SK-N-SH (cell line): Measurements from ENCODE around the gene GRIN1. TPM values are rescaled to one million over a fixed set of nuclear protein-coding genes. Genes with fewer than 3 reads are reported as not detected.

Experiments used
- CTCF ChIA-PET: fragments of 300-600, 350-600 bp; formaldehyde crosslinking; extraction: SDS; loops from one replicate; lab custom pipeline; 2021; lab: Yijun Ruan, JAX
- POLR2A ChIA-PET: fragments of 350-600 bp; sonication (Branson Sonifier 250); formaldehyde crosslinking; extraction: SDS; loops from one replicate; lab custom pipeline; 2020; ENCODE audit warnings: antibody characterized with exemption, inconsistent platforms; lab: Yijun Ruan, JAX
- DNase-seq: peaks from one replicate; pipeline ENCODE4 v3.0.0; 2012
- H2AFZ ChIP-seq: fragments of 200-600 bp; sonication (generic); 2 replicates; pipeline ENCODE4 v1.8.1; 2016; ENCODE audit warnings: antibody characterized with exemption, mild to moderate bottlenecking, low read depth
- H3F3A ChIP-seq: fragments of 200-600 bp; sonication (generic); replicated peaks from 2 replicates; pipeline ENCODE3; 2016; ENCODE audit warnings: antibody characterized with exemption, mild to moderate bottlenecking; ENCODE audit not compliant: insufficient read depth
- H3K27ac ChIP-seq, 2 experiments: fragments of 200-500 bp in 1 of 2; fragments of 200-600 bp in 1 of 2; sonication (Bioruptor generic) in 1 of 2; sonication (generic), shearing (Covaris generic) in 1 of 2; 2 replicates each; pipeline versions ENCODE4 v1.5.1 to v1.6.1; 2014 to 2016; ENCODE audit warnings: low read depth in 2 of 2, inconsistent platforms in 1 of 2, low read length in 1 of 2, mild to moderate bottlenecking in 1 of 2, mixed read lengths in 1 of 2
- H3K27me3 ChIP-seq: fragments of 200-600 bp; sonication (generic), shearing (Covaris generic); 2 replicates; pipeline ENCODE4 v1.6.1; 2016; ENCODE audit warnings: mixed run types; ENCODE audit not compliant: insufficient read depth
- H3K36me3 ChIP-seq, 2 experiments: fragments of 200-500 bp in 1 of 2; fragments of 200-600 bp in 1 of 2; sonication (Bioruptor generic) in 1 of 2; sonication (generic) in 1 of 2; replicated peaks in 1 of 2; 2 replicates each; pipeline versions ENCODE3 to v1.5.1; 2014 to 2016; ENCODE audit warnings: low read length in 1 of 2, mild to moderate bottlenecking in 1 of 2; ENCODE audit not compliant: insufficient read depth in 2 of 2, control insufficient read depth in 1 of 2
- H3K4me1 ChIP-seq, 2 experiments: fragments of 200-500 bp in 1 of 2; fragments of 200-600 bp in 1 of 2; sonication (Bioruptor generic) in 1 of 2; sonication (generic), shearing (Covaris generic) in 1 of 2; 2 replicates each; pipeline versions ENCODE4 v1.5.1 to v1.6.1; 2014 to 2016; ENCODE audit warnings: low read depth in 1 of 2, low read length in 1 of 2, mixed run types in 1 of 2; ENCODE audit not compliant: insufficient read depth in 2 of 2, control insufficient read depth in 1 of 2
- H3K4me2 ChIP-seq: fragments of 200-600 bp; sonication (generic), shearing (Covaris generic); 2 replicates; pipeline ENCODE4 v1.6.1; 2017; ENCODE audit warnings: mixed run types
- H3K4me3 ChIP-seq, 2 experiments: fragments of 200-500 bp in 1 of 2; fragments of 200-600 bp in 1 of 2; sonication (Bioruptor generic) in 1 of 2; sonication (generic), shearing (Covaris generic) in 1 of 2; 2 replicates each; pipeline versions ENCODE4 v1.5.1 to v1.8.1; 2014 to 2016; ENCODE audit warnings: low read depth in 2 of 2, inconsistent platforms in 1 of 2, low read length in 1 of 2, mild to moderate bottlenecking in 1 of 2, mixed read lengths in 1 of 2, moderate library complexity in 1 of 2
- H3K79me2 ChIP-seq: fragments of 200-600 bp; sonication (generic); 2 replicates; pipeline ENCODE4 v1.8.1; 2017; ENCODE audit warnings: mild to moderate bottlenecking; ENCODE audit not compliant: insufficient read depth
- H3K9ac ChIP-seq: fragments of 200-600 bp; sonication (generic); 2 replicates; pipeline ENCODE4 v1.6.1; 2017; ENCODE audit warnings: mixed run types
- H3K9me2 ChIP-seq: fragments of 200-600 bp; sonication (generic); 2 replicates; pipeline ENCODE4 v1.6.1; 2017; ENCODE audit warnings: mixed run types
- H3K9me3 ChIP-seq: fragments of 200-600 bp; sonication (generic); 2 replicates; pipeline ENCODE4 v1.6.1; 2017; ENCODE audit warnings: mixed run types, mild to moderate bottlenecking, moderate library complexity
- H4K20me1 ChIP-seq: fragments of 200-600 bp; sonication (generic); 2 replicates; pipeline ENCODE4 v1.6.1; 2017; ENCODE audit warnings: mild to moderate bottlenecking, mixed run types; ENCODE audit not compliant: insufficient read depth
- EP300 ChIP-seq, 2 experiments: IDR thresholded peaks; 2 replicates each; pipeline versions ENCODE4 v1.4.0 to v1.6.1; 2012; ENCODE audit warnings: borderline replicate concordance in 1 of 2, low read depth in 1 of 2, low read length in 1 of 2
- EZH2phosphoT487 ChIP-seq: fragments of 200-600 bp; sonication (generic); IDR thresholded peaks from 2 replicates; pipeline ENCODE4 v1.6.1; 2017; ENCODE audit warnings: low read depth, mixed run types, mild to moderate bottlenecking, antibody characterized with exemption, moderate library complexity, borderline replicate concordance
- FOXM1 ChIP-seq: IDR thresholded peaks from 2 replicates; pipeline ENCODE4 v1.4.0; 2012; ENCODE audit warnings: low read depth, mild to moderate bottlenecking
- GATA2 ChIP-seq: sonication (generic); formaldehyde crosslinking; IDR thresholded peaks from 2 replicates; pipeline ENCODE4 v1.5.0; 2020; ENCODE audit warnings: mild to moderate bottlenecking, missing genetic modification reagents
- JUND ChIP-seq: IDR thresholded peaks from 2 replicates; pipeline ENCODE4 v1.4.0; 2012
- MEF2A ChIP-seq: IDR thresholded peaks from 2 replicates; pipeline ENCODE4 v1.4.0; 2012; ENCODE audit warnings: low read depth, borderline replicate concordance
- MXI1 ChIP-seq: IDR thresholded peaks from 2 replicates; pipeline ENCODE4 v1.6.1; 2012; ENCODE audit warnings: mild to moderate bottlenecking, low read depth, low read length, improper control_type of control experiment
- RXRA ChIP-seq: IDR thresholded peaks from 2 replicates; pipeline ENCODE4 v1.4.0; 2012; ENCODE audit warnings: low read depth, mild to moderate bottlenecking, borderline replicate concordance
- TCF12 ChIP-seq: IDR thresholded peaks from 2 replicates; pipeline ENCODE4 v1.4.0; 2012
- WGBS: methylation state at CpG from one replicate; pipeline ENCODE4 v1.1.6; 2017; ENCODE audit warnings: low lambda C conversion rate; 5-methylcytosine and 5-hydroxymethylcytosine counted together
- polyA plus RNA-seq, 3 experiments: library from polyadenylated mRNA; depleted of rRNA; stranded (reverse); fragments of >200 nt; gene quantifications; 2 replicates each; pipeline ENCODE4 v1.2.3, GENCODE V29; 2012
- TF ChIP-seq, protein P1 (sequence below): fragments of 150-350 bp; IDR thresholded peaks from 2 replicates; pipeline ENCODE4 v1.6.1; 2017; ENCODE audit warnings: antibody characterized with exemption, low read length, low read depth, borderline replicate concordance
- TF ChIP-seq, protein P2 (sequence below): IDR thresholded peaks from 2 replicates; pipeline ENCODE4 v1.4.0; 2012; ENCODE audit warnings: low read depth
- TF ChIP-seq, protein P3 (sequence below): IDR thresholded peaks from 2 replicates; pipeline ENCODE4 v1.6.1; 2012; ENCODE audit warnings: mild to moderate bottlenecking, low read depth, low read length, moderate library complexity
- TF ChIP-seq, protein P4 (sequence below): IDR thresholded peaks from 2 replicates; pipeline ENCODE4 v1.4.0; 2012; ENCODE audit warnings: low read depth, borderline replicate concordance
- TF ChIP-seq, protein P5 (sequence below): fragments of 150-350 bp; IDR thresholded peaks from 2 replicates; pipeline ENCODE4 v1.6.1; 2016; ENCODE audit warnings: mild to moderate bottlenecking, low read depth, low read length

The GRIN1 gene
- polyA plus RNA-seq, 1 of the 3 experiments (the other 2 are of a cell fraction), result not detected

DNA sequence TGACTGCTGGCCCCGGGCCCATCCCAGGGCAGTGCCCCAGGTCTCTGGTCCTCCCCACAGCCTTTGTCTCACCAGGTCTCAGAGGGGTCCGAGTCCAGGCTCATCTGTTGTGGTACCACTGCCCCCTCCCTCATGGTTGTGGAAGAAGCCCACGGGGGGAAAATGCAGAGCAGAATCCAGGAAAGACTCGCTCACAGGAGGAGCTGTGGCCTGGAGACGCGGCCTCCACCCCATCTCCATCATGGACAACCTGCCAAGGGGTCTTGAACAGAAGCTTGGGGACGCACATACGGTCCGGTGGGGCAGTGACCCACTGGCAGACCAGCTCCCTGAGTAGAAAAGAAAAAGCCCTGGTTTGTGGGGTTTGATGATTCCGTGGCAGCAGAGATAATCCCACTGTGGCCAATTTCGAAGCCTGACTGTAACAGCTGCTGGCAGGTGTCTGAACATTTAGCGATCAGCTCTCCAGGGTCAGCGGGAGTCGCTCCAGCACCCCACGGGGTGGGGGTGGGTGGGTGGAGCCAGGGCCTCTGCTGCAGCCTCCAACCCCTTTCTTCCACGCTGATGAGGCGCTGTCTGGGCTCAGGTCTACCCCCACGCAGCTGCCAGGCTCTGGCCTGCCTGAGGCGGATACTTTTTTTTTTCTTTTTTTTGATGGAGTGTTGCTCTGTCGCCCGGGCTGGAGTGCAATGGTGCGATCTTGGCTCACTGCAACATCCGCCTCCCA, 1.9 kb upstream of the GRIN1 start:
- Histone ChIP-seq H3K9me2 (no peaks in the 10 kb centered on the region), H3K27ac (no peak overlapping the region), H3K9me3 (no peaks in the 10 kb centered on the region), H3K79me2 (no peaks in the 10 kb centered on the region), H3K4me2 (no peak overlapping the region), H3K4me3 (no peak overlapping the region), H3K9ac (no peak overlapping the region), H3F3A (no peaks in the 10 kb centered on the region), H3K4me1 (peaks cover 0 to 8% of the 10 kb centered on the region in 2 experiments; a peak in 1 of 4 replicates), H3K36me3 (no peaks in the 10 kb centered on the region), H2AFZ (no peak overlapping the region), H4K20me1 (no peaks in the 10 kb centered on the region), H3K27me3 (peaks cover 14% of the 10 kb centered on the region)
- ChIA-PET CTCF (interaction anchor here (0.9 to 3.1 kb wide), 8 partner anchors 8 to 189 kb away, joined by 3 to 14 read pairs (median 4); partner anchors contain the start of genes ANAPC2, LRRC26, RNF224 and SSNA1), POLR2A (interaction anchor here (1.2 to 3.0 kb wide), 6 partner anchors 7 to 104 kb away, joined by 4 to 32 read pairs (median 6); partner anchors contain the start of genes TPRN and TUBB4B)
- WGBS, result 87% methylated on average over 15 of the region's 23 CpGs
- DNase-seq, result no peak
- TF ChIP-seq, protein P1, sequence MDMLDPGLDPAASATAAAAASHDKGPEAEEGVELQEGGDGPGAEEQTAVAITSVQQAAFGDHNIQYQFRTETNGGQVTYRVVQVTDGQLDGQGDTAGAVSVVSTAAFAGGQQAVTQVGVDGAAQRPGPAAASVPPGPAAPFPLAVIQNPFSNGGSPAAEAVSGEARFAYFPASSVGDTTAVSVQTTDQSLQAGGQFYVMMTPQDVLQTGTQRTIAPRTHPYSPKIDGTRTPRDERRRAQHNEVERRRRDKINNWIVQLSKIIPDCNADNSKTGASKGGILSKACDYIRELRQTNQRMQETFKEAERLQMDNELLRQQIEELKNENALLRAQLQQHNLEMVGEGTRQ, result no peak
- no peak for TF ChIP-seq EP300 (IDR thresholded peaks at IDR 0.05; ENCODE audit: borderline replicate concordance in 1 of 2, low read depth in 1 of 2, low read length in 1 of 2)
- TF ChIP-seq FOXM1, result no peak
- no peak for TF ChIP-seq EZH2phosphoT487
- no peak for TF ChIP-seq MEF2A
- TF ChIP-seq, protein P2, sequence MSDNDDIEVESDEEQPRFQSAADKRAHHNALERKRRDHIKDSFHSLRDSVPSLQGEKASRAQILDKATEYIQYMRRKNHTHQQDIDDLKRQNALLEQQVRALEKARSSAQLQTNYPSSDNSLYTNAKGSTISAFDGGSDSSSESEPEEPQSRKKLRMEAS, result no peak
- no peak for TF ChIP-seq TCF12
- TF ChIP-seq GATA2 (CRISPR knock-in tag), result no peak
- TF ChIP-seq JUND, result no peak
- no peak for TF ChIP-seq RXRA
- TF ChIP-seq MXI1, result no peak
- TF ChIP-seq, protein P3, sequence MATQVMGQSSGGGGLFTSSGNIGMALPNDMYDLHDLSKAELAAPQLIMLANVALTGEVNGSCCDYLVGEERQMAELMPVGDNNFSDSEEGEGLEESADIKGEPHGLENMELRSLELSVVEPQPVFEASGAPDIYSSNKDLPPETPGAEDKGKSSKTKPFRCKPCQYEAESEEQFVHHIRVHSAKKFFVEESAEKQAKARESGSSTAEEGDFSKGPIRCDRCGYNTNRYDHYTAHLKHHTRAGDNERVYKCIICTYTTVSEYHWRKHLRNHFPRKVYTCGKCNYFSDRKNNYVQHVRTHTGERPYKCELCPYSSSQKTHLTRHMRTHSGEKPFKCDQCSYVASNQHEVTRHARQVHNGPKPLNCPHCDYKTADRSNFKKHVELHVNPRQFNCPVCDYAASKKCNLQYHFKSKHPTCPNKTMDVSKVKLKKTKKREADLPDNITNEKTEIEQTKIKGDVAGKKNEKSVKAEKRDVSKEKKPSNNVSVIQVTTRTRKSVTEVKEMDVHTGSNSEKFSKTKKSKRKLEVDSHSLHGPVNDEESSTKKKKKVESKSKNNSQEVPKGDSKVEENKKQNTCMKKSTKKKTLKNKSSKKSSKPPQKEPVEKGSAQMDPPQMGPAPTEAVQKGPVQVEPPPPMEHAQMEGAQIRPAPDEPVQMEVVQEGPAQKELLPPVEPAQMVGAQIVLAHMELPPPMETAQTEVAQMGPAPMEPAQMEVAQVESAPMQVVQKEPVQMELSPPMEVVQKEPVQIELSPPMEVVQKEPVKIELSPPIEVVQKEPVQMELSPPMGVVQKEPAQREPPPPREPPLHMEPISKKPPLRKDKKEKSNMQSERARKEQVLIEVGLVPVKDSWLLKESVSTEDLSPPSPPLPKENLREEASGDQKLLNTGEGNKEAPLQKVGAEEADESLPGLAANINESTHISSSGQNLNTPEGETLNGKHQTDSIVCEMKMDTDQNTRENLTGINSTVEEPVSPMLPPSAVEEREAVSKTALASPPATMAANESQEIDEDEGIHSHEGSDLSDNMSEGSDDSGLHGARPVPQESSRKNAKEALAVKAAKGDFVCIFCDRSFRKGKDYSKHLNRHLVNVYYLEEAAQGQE, result no peak
- TF ChIP-seq, protein P4, sequence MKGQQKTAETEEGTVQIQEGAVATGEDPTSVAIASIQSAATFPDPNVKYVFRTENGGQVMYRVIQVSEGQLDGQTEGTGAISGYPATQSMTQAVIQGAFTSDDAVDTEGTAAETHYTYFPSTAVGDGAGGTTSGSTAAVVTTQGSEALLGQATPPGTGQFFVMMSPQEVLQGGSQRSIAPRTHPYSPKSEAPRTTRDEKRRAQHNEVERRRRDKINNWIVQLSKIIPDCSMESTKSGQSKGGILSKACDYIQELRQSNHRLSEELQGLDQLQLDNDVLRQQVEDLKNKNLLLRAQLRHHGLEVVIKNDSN, result no peak
- TF ChIP-seq, protein P5, sequence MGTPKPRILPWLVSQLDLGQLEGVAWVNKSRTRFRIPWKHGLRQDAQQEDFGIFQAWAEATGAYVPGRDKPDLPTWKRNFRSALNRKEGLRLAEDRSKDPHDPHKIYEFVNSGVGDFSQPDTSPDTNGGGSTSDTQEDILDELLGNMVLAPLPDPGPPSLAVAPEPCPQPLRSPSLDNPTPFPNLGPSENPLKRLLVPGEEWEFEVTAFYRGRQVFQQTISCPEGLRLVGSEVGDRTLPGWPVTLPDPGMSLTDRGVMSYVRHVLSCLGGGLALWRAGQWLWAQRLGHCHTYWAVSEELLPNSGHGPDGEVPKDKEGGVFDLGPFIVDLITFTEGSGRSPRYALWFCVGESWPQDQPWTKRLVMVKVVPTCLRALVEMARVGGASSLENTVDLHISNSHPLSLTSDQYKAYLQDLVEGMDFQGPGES, result no peak
